Right ventricle myocardium inferior (tissue), 1 donor: Measurements from ENCODE around the gene KCNJ9. TPM values are rescaled to one million over a fixed set of nuclear protein-coding genes. Genes with fewer than 3 reads are reported as not detected.
A peak's percentile ranks its signal among the peaks of the same experiment; 100 is the strongest.

Source experiments
- ATAC-seq: fragments of 200-7000 bp; cut with Tn5 transposase; one replicate; pipeline ENCODE4 v1.9.1; 2020; ENCODE audit warnings: mild to moderate bottlenecking, moderate library complexity
- DNase-seq: peaks from one replicate; pipeline ENCODE4 v3.0.0; 2021; ENCODE audit errors: missing footprints
- intact Hi-C: fragments of 100-400 bp; cut with DNase I; formaldehyde crosslinking; loops from one replicate; pipeline ENCODE4 v1.11.0; 2022
- total RNA-seq: library from RNA; stranded (reverse); fragmentation: NEBNext Ultra II Directional; extraction: Animal tissue kit (Norgen Biotek cat#: 25700); gene quantifications from one replicate; pipeline ENCODE4 v1.2.1, GENCODE V29; 2021
- donor health status: DM: no; HTN: yes; CAD: no; lungs with severe emphysema.

The KCNJ9 gene
- total RNA-seq, 1 donor from 2014 or later = not detected

DNA sequence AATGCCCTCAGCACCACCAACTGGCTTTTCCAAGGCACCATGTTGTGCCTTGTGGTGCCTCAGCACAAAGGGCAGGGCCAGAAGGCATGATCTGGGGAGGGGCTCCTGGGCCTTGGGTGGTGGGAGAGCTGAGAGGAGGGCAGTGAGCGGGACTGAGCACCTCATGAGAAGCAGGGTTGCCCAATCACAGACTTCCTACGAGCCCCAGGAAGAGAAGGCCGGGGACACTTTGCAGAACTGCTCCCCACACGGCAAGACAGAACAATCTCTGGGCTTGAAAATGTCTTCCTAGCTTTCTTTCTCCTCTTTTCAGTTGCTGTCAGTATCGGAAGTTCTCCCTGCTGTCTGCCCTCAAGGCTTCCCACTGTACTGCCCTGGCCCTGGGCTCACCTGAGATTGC is 18.2 kb upstream of the KCNJ9 start:
- no peak for ATAC-seq
- DNase-seq = no peak
- intact Hi-C loops = no loop called here

DNA sequence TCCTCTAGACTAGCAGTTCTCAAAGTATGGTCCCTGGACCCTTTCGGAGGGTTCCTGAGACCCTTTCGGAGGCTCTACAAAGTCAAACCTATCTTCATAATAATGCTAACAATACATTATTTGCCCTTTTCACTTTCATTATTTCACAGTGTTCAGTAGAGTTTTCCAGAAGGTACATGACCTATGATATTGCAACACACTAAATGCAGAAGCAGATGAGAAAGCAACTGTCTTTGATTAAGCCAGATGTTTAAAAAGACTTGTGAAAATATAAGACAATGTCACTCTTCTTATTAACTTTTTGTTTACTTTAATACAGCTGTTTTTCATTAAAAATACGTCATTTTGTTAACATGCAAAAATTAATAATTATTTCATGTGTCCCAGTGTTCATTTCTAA is 17.2 kb upstream of the KCNJ9 start:
- ATAC-seq (no peak), DNase-seq (no peak)
- intact Hi-C loops = no loop called here

DNA sequence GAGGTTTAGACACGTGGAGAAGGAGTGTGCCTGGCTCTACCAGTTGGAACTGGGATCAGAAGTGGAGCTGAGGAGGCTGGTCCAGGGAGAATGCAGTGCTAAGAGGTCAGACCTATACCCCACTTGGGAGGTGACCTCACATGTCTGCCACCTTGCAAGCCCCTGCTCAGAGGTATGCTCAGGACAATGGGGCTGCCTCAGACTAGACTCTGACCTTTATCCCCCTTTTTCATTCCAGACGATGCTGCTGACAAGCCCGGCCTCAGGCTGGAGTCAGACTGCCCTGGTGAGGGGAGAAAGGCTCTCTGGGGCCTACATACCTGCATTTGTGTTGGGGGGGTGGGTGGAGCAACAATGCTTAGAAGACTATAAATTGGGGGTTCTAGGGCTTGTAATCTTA is 16.6 kb upstream of the KCNJ9 start:
- DNase-seq = no peak
- no peak for ATAC-seq
- intact Hi-C loops = no loop called here

DNA sequence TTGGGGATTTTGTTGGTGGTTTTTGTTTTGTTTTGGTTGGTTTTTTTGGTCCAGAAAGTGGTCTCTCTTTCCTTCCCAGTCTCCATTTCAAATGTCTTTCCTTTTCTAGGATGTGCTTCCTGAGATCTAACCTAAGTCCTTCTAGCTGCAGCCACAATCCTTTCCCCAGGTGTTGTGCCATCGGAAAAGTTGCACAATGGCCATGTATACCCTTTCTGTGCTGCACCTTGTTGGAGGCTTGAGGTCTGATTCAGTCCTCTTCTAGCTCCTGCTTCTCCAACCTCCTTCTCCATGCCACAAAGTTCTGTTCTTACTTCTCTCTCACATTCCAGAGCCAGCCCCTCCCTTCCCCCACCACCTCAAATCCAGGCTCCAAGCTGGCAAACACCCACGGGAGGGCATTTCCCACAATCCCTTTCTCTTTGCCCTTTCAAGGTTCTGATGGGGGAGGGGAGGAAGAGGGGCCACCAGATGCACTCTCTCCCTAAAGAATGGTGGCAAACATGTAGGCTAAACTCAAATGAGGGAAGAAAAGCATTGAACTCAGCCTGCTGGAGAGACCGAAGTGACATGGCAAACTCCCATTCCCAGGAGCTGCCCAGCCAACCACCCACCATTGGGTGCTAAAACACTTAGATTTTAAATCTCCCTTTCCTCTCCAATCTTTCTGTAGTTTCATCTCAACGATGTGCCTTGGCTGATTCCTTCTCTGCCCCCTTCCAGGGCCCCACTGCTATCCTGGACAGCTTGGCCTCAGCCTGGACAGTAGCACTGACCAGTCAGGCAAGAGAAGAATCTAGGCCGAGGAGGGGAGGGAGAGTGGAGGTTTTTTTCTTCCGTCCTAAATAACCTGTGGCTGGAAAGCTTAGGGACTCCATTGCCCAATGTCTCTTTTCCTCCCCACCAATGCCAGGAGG is 14.3 kb upstream of the KCNJ9 start:
- intact Hi-C loops = no loop called here
- DNase-seq (no peak), ATAC-seq (no peak)

DNA sequence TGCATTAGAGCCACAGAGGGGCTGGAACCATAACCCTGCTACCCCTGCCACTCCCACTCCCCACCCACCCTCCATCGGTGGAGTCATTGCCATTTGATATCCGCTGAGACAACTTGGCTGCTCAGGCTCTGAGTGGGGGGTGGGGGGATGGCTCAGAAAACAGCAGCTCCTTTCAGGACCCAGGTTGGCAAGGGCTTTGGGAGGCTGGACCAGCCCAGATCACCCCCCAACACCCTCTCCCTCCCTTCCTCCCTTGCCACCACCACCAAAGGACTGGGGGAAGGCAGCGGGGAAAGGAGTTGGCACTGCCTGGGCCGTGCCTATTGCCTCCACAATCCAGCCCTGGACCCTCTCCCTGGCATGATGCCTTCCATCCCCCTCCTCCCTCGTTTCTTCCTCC is 13.1 kb upstream of the KCNJ9 start:
- no peak for DNase-seq
- no peak for ATAC-seq
- intact Hi-C loops = no loop called here

DNA sequence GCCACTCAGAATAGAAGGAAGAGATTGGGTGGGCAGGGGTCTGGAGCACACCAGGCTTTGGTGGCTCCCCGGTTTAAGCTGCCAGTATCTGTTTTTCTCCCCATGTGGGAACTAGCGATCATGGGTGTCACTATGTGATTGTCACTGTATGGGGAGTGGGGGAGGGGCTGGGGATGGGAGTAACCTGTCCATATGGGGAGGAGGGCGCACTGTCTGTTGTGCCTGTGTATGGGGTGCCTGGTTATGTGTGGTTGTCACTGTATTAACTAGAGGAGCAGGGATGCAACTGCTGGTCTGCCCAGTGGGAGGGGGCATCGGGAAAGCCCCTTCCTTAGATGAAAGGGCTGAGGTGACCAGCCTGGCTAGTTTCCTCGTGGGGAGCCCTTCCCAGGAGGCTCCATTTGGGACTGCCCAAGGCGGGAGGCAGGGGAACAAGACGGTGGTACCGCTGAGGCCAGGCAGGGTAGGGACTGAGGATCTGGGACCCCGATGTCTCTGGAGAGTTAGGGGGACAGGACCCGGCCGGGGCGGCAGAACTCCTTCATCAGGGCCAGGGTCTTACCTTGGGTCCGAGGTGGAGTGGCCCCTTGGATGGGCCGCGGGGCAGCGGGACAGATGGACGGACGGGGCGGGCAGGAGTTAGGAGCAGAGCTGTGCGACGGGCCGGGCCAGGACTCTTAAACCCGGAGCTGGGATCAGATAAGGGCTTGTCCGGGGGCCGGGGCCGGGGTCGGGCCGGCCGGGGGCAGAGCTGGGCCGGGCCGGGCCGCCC is 11.7 kb upstream of the KCNJ9 start, which contains the start of gene KCNJ10:
KCNJ10 (minus strand) TSS at position 701 of the 772 bp plus-strand sequence. CDS start 27,628 bp downstream, outside the sequence.
- intact Hi-C loops = no loop called here
- ATAC-seq (no peak), DNase-seq (no peak)

DNA sequence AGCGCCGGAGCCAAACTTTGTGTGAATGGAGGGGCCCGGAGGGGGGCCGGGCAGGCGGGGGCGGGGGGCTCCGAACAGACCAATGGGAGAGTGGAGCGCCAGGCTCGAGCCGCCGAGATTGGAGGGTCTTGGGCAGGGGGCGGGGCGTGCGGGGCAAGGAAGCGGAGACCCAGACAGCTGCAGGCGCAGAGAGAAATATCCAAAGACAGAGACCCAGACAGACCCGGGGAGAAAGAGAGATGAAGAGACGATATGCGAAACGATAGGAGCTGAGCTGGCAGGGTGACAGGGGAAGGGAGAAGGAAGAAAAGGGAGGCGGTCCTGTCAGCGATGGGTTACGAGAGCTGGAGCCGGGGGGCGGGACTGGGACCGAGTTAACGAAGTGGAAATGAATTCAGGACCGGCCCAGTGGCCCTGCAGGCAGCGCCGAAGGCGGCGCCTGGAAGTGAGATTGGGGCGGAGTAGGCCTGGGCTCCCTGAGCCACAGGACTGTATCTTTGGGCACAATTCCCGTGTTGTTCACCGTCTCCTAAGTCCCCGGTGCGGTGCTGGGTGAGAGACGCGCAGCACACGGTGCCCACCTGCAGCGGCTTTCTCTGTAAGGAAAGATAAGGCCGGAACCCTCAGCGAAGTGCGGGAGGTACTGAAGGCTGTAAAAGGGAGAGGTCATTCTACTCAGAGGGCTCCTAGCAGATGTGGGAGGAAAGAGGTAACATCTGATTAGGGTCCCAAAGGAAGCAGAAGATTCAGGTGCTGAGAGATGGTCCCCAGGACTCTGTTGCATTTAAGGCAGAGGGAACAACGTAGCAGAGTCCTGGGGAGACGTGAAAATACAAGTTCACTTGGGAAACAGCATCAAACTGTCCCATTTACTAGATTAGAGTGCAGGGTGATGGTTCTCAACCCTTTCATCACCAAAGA is 10.8 kb upstream of the KCNJ9 start:
- intact Hi-C loops = no loop called here
- ATAC-seq (peak; percentile 95), DNase-seq (peak; percentile 88)

DNA sequence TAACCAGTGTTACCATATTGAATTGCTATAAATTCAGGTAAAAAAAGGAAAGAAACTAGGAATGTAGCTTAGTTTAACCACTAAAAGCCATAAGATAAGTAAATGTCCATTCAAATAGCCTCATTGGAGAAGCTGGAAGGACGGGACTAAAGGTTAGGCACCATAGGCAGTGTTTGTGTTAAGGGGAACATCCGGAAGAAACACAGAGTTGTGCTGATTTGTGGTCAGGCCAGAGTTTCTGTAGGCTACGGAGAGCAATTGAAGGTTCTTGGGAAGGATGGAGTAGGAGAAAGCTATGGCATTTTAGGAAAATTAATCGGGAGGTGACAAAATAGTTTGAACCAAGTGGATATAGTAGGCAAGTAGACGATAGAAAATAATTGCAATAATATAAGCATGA is 10.0 kb upstream of the KCNJ9 start:
- no peak for ATAC-seq
- no peak for DNase-seq

DNA sequence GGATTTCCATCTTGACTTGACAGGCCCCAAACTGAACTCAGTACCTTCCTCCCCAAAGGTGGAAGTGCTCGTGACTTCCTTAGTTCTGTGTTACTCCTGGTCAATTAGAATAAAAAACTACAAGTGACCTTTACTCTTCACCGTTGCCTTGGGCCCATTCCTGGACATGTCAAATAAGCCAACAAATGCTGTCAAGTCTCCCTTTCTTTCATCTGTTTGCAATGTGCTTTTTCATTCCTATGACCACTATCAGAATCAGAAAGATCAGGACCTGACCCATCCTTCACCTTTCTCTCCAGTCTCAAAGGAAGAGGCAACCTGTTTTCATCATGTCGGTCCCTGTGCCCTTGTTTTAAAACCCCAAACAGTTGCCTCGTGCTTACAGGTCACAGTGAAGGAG is 6.5 kb upstream of the KCNJ9 start:
- ATAC-seq (no peak), DNase-seq (no peak)
- intact Hi-C loops = no loop called here

More for the DNA sequence above, 10.0 kb upstream of the KCNJ9 start:
- intact Hi-C loops = no loop called here

DNA sequence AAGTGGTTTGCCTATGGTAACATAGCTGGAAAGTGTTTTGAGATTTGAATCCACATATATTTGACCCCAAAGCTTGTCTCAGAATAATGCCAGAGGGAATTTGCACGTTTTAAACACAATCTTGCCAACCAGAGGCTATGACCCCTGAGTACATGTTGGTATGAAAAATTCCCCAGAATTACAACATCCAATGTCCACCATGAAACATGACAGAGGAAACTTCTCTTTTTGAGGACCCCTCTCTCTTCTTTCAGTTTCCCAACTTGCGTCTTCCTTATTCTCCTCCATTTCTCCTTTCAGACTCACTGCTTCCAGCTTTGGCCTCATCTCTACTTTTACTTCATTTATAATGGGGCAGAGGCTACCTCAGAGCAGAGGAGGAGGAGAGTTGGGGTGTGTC is 5.5 kb upstream of the KCNJ9 start:
- DNase-seq (no peak), ATAC-seq (no peak)
- intact Hi-C loops = no loop called here

DNA sequence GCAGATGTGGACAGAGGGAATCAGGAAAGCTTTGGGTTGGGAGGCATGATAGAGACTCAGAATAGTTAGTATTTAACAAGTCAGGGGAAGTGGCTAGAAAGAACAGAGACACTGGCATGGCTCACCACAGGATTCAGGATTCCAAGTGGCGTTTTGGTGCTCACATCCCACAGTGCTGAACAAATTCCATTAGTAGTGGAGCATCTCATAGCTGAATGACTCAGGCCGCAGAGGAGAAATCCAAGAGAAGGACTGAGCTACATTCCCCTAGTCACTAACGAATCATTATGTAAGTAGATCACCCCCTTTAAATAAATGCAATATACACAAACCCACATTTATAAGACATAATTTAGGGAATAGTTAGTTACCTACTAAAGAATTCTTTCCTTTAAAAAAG is 5.0 kb upstream of the KCNJ9 start:
- ATAC-seq = no peak
- no peak for DNase-seq
- intact Hi-C loops = no loop called here

DNA sequence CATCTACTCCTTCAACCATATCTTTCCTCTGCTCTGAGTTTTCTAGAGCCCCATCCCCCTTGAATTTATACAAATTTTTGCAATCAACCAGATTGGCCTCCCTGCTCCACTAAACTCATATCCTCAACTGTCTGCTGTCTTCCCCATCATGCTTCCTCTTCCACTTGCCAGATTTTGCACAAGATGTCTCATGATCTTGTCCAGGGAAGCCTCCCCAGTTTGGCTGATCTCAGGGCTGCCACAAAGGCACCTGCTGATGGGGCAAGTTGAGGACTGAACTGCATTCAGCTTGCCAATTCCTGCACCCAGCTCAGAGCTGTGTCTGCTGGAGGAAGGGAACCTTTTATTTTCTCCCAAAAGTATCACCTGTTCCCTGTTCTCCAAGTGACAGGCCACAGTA is 3.9 kb upstream of the KCNJ9 start:
- intact Hi-C loops = no loop called here
- DNase-seq = no peak
- peak; percentile 13 for ATAC-seq

DNA sequence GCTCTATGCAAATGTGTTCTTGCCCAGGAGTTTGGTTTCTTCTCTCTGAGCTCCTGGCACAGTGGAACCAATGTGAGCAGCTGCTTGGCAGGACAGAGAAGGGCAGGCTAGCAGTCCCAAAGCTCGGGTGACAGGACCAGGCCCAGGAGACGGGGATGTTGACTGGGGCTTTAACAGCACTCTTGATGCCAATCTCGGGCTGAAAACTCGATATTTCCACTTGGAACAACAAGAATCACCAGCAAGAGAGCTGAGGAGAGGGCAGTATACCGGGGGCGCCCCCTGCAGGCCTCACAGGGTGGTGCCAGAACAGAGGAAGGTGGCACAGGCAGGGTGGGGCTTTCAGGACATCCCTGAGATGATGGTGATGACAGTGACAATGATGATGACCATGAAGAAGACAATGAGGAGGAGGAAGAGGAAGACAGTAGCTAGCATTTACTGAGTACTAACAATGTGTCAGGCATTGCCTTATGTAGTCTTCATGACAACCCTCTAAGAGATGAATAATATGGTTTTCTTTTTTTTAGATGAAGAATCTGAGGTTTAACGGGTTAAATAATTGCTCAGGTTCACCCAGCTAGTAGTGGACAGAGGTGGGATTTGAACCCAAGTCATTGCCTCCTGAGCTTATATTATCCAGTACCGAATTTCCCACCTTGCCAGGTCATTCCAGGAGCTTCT is 2.7 kb upstream of the KCNJ9 start:
- ATAC-seq = no peak
- DNase-seq = no peak
- intact Hi-C loops = no loop called here

DNA sequence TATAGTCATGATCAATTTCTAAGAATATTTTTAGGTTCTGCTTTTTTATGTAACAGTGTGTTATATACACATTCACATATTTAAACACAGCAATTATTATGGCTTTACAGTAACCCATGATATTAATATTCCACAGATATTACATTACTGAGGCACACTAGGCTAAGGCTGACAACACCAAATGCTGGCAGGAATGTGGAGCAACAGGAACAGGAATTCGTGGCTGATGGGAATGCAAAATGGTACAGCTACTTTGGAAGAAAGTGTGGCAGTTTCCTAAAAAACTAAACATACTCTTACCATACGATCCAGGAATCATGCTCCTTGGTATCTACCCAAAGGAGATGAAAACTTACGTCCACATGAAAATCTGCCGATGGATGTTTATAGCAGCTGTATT is 1.9 kb upstream of the KCNJ9 start:
- ATAC-seq (no peak), DNase-seq (no peak)
- intact Hi-C loops = no loop called here

DNA sequence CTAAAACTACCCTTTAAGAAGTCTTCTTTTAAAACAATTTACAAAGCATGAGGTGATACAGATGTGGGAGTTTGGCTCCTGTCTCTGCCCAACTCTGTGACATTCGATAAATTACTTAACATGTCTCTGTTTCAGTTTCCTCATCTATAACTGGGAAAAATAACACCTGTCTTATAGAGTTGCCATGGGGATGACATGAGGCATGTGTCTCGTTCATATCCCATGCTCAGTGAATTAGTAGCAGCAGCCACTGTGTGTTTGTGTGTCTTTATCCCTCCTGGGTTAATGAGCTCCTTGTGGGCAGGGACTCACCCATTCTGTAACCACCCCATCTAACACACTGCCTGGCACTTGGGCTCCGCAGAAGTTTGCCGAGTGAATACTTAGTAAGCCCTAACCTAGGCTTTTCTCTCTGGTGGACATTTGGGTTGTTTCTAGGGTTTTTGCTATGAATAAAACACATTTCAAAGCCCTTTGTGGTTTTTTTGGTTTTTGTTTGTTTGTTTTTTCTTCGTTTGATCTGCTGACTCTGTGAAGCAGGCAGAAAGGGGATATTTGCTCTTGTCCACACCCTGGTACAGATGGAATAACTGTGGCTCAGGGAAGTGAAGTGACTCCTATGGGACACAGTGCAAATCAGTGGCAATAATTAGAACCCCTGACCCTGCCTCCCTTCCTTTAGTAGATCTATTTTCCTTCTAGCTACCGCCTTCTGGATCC is 797 bp upstream of the KCNJ9 start:
- intact Hi-C loops = no loop called here

DNA sequence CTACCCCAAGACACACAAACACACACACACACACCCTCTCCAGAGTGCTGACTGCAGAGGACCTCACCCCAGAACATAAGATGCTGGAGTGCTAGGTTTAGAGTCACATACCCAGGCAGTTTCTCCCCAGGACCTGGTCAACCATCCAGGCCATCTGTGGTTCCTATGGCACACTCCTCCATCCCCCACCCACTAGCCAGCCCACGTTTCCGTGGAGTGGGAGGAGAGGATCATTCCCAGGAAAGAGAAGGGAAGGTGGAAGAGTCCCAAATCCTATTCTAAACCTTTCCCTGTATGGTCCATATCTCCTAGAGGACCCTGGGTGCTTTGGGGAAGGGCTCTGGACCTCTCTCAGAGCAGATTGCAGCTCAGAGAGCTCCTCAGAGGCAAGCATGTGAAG is 1.1 kb downstream of the KCNJ9 start:
- intact Hi-C loops = no loop called here

More for the DNA sequence above, 797 bp upstream of the KCNJ9 start:
- ATAC-seq = no peak
- no peak for DNase-seq

DNA sequence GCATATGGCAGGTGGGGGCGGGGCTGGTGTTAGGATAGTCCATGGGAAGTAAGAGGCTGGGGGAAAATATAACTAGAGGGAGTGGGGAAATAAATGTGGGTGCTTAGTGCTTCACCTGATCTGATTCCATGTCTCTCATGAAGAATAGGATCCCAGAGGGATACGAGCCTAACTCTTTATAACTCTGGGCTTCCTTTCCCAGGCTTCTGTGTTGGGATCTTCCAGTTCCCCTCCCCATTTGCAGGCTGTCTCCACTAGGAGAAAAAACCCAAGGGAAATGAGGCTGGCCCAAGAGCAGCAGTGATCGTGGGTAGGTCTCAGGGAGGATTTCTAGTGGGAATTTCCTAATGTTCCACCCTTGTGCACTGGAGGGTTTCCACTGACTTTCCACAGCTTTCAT is 1.6 kb downstream of the KCNJ9 start:
- no peak for DNase-seq
- intact Hi-C loops = no loop called here
- ATAC-seq = no peak

More for the DNA sequence above, 1.1 kb downstream of the KCNJ9 start:
- ATAC-seq (no peak), DNase-seq (no peak)
